ENCODE results near the gene ZFP57.

DNA sequence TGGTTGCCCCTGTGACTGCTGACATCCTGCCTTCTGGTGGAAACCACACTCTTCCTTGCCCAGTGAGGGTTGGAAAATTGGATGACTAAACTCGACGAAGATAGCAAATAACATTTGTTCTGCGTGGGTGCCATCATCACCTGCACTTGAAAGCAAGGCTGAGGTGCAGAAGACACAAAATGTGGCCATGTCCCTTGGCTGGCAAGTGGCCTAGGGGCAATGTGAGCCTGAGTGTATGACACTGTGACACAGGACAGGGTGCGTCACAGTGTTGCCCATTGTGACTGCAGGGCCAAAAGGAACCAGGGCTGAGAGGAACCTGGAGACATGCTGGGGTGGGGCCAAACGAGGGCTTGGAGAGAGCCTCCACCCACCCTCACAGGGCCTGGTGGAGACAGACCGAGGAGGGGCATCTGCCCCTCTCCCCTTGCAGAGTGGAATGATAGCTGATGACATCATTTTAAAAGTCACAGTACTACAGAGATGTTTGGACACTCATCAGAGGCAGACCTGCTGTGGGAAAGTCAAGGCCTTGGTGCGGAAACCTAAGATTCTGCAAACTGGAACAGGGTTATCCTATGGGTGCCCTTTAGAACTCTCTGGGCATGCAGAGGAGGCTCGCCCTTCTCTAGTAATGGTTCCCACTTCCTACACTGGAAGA, 29.5 kb upstream of the ZFP57 start:
- TF ChIP-seq, protein P1, sequence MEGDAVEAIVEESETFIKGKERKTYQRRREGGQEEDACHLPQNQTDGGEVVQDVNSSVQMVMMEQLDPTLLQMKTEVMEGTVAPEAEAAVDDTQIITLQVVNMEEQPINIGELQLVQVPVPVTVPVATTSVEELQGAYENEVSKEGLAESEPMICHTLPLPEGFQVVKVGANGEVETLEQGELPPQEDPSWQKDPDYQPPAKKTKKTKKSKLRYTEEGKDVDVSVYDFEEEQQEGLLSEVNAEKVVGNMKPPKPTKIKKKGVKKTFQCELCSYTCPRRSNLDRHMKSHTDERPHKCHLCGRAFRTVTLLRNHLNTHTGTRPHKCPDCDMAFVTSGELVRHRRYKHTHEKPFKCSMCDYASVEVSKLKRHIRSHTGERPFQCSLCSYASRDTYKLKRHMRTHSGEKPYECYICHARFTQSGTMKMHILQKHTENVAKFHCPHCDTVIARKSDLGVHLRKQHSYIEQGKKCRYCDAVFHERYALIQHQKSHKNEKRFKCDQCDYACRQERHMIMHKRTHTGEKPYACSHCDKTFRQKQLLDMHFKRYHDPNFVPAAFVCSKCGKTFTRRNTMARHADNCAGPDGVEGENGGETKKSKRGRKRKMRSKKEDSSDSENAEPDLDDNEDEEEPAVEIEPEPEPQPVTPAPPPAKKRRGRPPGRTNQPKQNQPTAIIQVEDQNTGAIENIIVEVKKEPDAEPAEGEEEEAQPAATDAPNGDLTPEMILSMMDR (optimal IDR thresholded peaks at IDR 0.05 in 1 of 3, IDR thresholded peaks at IDR 0.05 in 1 of 3, conservative IDR thresholded peaks at IDR 0.05 in 1 of 3; ENCODE audit: extremely low read depth in 1 of 3, insufficient read depth in 2 of 3, low read length in 3 of 3): no peak
- TF ChIP-seq EZH2 (IDR thresholded peaks at IDR 0.05; ENCODE audit: low read length): no peak
